GM12875 (cell line): ENCODE measurements around the gene AVEN.

ENCODE experiments used
- H3K4me3 ChIP-seq: one replicate; pipeline ENCODE4 v1.5.1; 2011; ENCODE audit warnings: low read depth, low read length, control low read depth
- CTCF ChIP-seq: IDR thresholded peaks from 2 replicates; pipeline ENCODE4 v1.5.1; 2011; ENCODE audit warnings: low read depth, mild to moderate bottlenecking, control low read depth, inconsistent platforms, low read length, moderate library complexity, borderline replicate concordance; ENCODE audit not compliant: insufficient read depth

AVEN gene, protein sequence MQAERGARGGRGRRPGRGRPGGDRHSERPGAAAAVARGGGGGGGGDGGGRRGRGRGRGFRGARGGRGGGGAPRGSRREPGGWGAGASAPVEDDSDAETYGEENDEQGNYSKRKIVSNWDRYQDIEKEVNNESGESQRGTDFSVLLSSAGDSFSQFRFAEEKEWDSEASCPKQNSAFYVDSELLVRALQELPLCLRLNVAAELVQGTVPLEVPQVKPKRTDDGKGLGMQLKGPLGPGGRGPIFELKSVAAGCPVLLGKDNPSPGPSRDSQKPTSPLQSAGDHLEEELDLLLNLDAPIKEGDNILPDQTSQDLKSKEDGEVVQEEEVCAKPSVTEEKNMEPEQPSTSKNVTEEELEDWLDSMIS

GRCh38 chr15:34038871-34039789, at the start of gene AVEN:
AVEN (minus strand) TSS chr15:34039204; CDS start chr15:34039046, 158 bp downstream.
- 0 out of 2 replicates have a peak, but pooled peaks have one; percentile 0 for TF ChIP-seq CTCF
- H3K4me3 ChIP-seq, result peak within 1 kb of the TSS; percentile 76

DNA sequence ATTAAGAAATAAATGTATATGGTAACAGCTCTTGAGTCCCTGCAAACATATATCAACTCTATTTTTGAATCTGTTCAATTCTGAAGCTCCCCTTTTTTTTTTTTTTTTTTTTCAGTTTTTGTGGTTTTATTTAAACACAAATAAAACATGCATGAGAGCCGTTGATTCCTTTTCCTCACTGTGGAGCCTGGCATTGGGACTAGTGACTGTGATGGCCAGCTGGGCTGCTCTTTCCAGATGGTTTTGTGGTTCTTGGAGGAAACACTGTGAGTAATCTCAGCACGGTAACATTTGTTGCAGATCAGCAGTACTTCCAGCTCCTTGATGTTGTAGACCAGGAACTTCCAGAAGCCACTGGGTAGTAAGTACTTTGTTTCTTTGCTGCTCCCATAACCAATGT, 46.7 kb upstream of the AVEN start:
- no peak overlapping the region for H3K4me3 ChIP-seq
- TF ChIP-seq CTCF, result no peak

DNA sequence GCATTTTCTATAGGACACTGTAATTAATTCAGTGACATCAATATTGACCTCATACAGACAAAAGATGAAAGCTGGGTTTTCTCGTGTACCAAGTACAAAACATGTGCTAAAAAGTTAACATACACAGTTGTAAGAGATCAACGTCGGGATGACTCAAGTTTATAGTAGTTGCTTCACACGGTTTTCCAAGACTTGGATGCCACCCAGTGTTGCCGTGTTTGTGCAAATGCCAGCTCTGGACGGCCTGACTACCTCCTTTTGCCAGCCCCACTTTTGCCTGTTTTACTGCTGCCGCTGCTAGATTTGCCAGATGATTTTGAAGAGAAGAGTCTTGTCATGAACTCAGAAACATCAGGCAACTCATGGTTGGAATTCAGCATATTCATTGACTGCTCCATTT, 45.1 kb upstream of the AVEN start:
- no peak for TF ChIP-seq CTCF

GRCh38 chr15:34079904-34080303, 40.9 kb upstream of the AVEN start:
- no peak for TF ChIP-seq CTCF
- H3K4me3 ChIP-seq, result no peak overlapping the region

More for the DNA sequence above, 45.1 kb upstream of the AVEN start:
- no peak overlapping the region for H3K4me3 ChIP-seq

DNA sequence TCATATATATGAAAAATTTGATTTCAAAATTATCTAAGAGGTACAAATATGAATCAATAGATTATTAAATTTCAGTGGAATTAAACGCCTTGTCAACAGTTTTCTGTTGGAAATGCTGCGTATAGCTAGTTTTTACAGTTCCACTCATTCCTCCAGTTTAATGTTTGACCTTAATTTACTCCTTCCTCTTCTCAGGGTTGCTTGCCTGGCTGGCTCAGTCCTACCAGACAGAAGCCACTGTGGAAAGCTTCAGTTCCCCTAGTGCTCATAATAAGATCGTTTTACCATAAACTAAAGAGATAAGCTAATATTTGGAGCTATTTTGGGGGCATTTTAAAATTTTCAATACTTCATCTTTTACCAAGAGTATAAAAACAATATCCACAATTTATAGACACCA, 39.9 kb upstream of the AVEN start:
- TF ChIP-seq CTCF, result no peak

GRCh38 chr15:34076785-34077184, 37.8 kb upstream of the AVEN start:
- no peak overlapping the region for H3K4me3 ChIP-seq
- TF ChIP-seq CTCF, result no peak

More for the DNA sequence above, 39.9 kb upstream of the AVEN start:
- H3K4me3 ChIP-seq, result no peak overlapping the region
